GM21381 (cell line): ENCODE data around the gene ZNF324B.
"Not testable (repeated sequence)": the region's sequence is repeated elsewhere in the genome, so short reads cannot be mapped to it uniquely, and the experiment has no call there.

Experiments
- ATAC-seq: cut with Tn5 transposase; IDR thresholded peaks from one replicate; pipeline ENCODE4 v1.9.1; 2021; ENCODE audit warnings: mild to moderate bottlenecking, moderate library complexity; ENCODE audit not compliant: unreplicated experiment

ZNF324B gene

DNA sequence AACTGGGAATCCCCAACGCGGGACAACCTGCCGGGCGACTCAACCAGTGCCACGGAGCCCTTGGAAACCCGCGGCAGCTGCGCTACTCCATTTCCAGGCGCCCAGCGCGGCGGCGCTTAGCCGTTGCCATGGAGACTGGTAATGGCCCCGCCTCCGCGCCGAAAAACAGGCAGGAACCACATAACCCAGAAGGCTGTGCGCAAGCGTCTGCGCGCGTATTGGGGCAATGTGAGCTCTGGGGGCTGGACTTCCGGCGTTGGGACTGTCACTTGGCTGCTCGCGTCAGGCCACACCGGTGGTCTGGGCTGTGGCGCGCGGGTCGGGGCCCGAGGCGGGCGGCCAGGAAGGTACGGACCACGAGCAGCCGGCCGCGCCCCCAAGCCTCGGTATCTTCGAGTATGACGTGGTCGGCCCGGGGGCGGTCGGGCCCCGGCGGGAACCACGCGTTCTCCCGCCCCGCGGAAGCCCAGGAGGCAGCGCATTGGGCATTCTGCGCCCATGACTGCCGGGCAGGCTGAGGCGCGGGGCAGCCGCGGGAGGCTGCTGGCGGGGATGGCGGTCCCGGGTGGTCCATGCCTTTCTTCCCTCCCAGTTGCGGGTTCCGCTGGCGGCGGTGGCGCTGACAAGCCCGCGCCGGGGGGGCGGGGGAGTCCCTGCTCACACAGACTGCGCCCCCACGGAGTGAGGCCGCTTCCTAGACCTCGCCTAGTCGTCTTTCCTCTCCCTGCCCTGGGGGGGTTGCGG, at the start of gene ZNF324B:
Gene ZNF324B, plus strand, starts transcription at position 265 of the 744 bp plus-strand sequence. CDS start 2,080 bp downstream, outside the sequence.
- peak; percentile 93 for ATAC-seq

DNA sequence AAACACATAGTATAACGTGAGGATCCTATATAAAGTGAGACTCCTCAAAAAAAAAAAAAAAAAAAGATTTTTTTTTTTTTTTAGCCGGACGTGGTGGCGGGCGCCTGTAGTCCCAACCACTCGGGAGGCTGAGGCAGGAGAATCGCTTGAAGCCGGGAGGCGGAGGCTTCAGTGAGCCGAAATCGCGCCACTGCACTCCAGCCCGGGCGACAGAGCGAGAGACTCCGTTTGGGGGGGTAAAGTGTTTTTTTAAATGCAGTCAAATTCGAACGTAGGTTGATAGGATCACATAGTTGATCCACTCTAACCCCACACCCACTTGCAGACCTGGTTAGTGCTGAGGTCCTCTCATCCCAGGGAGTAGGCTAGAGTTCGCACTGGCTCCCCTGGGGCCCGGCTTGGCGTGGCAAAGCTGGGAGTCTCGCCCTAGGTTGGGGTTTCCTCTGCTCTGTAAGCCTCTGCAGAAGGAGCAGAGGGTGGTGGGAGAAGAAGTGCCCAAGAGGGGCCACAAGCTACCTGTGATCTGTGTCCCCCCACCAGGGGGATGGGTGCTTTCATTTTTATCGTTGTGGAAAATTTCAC, 49.5 kb upstream of the ZNF324B start:
- ATAC-seq = no peak

DNA sequence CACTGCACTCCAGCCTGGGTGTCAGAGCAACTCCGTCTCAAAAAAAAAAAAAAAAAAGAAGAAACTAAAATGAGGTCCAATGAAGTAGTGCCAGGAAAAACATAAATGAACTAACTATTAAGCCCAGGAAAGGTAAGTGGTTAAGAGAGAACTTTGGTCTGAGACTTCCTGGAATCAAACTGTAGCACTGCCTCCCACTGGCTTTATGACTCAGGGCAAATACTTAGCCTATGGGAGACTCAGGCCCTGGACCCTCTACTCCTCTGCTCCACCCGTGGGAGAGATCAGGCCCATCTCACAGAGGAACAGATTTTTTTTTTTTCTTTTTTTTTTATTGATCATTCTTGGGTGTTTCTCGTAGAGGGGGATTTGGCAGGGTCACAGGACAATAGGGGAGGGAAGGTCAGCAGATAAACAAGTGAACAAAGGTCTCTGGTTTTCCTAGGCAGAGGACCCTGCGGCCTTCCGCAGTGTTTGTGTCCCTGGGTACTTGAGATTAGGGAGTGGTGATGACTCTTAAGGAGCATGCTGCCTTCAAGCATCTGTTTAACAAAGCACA, 47.4 kb upstream of the ZNF324B start:
- not testable (repeated sequence) for ATAC-seq

DNA sequence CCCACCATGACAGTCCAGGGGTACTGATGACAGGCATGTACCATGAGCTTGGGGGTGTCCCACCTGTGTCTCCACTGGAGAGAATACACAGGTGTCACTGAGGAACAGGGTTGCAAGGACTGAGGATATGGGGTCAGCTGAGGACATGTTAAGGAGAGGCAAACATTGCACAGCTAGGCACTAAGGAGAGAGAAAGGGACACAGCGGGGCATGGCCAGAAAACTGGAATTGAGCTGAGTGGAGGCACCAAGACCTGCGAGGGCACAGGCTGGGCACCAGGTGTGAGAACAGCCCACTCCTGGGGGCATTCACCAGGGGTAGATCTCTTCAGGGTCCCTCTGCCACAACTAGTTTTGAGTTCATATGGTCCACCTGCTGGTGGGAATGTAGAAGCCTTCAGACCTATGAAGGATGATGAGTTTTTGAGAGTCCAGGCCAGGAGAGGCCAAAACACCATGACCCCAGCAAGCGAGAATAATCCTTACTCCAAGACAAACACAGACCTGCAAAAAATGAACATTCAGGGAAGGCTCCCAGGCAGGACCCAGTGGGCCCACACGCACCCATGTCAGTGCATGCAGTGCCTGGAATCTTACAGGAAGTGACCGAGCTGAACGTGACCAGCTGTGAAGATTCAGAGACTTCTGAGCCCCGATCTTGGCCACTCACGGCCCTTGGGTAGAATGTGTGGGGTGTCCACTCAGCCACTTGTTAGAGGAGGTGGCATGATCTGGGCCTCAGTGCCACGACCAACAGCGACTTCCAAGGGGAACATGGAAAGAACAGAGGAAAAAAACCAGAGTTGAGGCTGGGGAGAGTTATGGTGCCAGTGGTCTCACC, 44.4 kb upstream of the ZNF324B start:
- ATAC-seq = no peak

DNA sequence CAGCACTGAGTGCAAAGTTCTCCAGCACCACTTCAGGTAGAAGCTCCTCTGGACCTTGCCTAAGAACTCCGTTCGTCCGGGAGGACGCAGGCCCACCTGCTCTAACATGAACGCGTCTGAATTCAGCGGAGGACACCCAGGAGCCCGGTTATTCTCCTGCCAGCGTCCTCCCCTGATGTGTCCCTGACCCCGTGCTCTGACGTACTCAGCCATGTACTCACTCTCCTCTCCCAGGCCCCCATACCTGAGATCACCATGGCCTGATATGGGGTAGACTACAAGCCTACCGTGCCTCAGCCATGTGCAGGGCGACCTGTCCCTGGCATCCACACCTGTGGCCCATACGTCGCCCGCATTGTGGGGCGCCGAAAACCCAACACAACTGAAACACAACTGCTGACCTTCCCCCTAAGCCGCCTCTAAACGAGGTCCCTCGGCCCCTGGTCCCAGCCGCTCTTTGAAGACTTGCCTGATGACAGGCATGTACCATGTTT, 43.7 kb upstream of the ZNF324B start:
- no peak for ATAC-seq

DNA sequence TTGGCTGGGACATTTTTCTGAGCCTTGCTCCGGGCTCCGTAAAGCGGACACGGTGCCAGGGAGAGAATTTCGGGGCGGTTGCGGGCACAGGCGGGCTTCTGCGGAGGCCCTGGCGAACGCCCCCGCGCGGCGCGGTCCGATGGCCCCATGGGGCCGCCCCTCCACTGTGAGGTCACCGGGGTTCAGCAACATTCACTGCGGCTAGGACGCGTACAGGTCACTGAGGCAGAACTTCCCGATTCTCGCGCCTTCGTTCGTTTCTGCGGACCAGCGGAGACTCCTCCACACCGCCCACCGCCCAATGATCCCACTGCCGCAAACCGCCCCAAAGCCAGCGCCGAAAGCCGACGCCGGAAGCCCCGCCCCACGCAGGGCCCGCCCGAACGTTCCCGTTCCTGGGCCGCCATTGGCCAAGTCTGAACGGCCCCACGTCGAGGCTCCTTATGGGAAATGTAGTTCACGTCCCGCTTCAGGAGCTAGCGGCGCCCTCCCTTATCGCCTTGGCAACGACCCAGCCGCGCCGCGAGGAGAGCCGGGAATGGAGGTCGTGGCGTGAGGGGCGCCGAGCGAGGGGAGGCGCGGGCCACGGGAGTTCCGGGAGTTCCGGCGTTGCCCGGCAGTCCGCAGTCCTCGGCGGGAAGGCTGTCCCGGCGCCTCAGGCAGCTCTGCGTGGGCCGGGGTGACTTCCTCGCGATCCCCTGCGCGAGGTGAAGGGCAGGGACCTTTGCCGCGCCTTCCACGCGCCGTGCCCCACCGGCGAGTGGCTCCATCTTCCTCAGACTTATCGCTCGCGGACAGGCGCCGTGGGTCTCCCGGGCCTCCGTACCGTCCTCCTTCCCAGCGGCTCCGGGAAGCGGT, 43.0 kb upstream of the ZNF324B start, which contains the start of gene ZNF584:
Gene ZNF584, plus strand, starts transcription at position 498 of the 858 bp plus-strand sequence. CDS start 499 bp downstream, outside the sequence.
- ATAC-seq = peak; percentile 80

DNA sequence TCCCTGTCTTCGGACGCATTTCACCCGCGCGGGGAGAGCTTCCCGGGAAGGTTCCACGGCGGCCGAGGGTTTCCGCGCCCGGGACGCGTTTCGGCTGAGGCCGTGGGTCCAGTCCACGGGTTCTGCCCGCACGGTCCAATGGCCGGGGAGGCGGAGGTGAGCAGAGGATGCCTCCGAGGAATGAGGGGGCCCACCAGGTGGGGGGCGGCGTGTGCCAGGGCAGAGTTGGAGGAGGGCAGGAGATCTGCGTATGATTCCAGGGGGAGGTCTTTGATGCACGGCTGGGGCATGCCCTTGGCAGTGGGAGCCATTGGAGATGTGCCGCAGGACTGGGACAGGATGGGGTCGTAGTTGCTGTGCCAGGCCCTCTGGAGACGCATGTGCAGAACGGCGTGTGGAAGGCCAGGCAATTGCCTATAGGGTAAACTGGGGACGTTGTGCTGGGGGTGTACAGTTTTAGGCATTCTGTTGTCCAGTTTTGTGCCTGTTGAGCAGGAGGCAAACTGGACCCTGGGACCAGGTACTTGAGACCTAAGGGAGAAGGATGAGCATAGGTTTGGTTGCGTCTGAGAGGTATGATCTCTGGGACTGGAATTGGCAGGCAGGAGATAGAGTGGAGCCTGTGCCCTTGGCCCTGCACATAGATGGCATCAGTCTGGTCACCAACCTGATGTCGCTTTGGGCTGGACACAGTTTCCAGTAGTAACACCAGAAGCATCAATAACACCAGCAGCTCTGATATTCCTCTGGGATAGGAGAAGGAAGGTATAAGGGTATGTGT, 42.2 kb upstream of the ZNF324B start:
- ATAC-seq = no peak

DNA sequence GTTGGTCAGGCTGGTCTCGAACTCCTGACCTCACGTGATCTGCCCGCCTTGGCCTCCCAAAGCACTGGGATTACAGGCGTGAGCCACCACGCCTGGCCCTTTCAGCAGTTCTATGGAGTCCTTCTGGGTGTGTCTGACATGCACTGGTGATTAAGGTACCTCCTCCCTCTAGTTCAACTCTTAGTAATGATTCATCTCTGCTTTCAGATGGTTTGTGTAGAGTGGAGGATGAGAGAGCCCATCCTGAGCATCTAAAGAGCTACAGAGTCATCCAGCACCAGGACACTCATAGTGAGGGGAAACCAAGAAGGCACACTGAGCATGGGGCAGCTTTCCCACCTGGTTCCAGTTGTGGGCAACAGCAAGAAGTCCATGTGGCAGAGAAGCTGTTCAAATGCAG, 34.8 kb upstream of the ZNF324B start:
- no peak for ATAC-seq

DNA sequence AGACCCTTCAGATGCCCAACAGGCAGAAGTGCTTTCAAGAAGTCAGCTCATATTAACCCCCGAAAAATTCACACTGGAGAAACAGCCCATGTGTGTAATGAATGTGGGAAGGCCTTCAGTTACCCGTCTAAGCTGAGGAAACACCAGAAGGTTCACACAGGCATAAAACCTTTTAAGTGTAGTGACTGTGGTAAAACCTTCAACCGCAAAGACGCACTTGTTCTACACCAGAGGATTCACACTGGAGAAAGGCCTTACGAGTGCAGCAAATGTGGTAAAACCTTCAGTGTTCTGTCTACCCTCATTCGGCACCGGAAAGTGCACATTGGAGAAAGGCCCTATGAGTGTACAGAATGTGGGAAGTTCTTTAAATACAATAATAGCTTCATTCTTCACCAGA, 34.4 kb upstream of the ZNF324B start:
- ATAC-seq = no peak

DNA sequence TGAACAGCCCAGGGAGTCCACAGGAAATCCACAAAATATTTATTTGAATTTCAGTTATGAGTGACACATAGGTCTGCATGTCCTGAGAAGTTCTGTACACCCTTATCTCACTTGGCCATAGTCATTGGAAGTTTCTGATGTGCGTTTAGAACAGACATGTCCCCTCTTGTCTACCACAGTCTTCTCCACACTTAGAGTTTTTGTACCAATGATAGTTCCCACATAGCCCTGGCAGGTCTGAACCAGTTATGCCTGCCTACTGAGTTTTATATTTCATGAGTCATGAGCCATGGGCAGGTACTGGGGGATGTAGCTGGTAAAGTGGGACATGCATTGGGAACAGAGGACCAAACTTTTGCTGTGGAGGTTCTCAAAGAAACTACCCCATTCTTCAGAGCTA, 22.8 kb upstream of the ZNF324B start:
- ATAC-seq = no peak

DNA sequence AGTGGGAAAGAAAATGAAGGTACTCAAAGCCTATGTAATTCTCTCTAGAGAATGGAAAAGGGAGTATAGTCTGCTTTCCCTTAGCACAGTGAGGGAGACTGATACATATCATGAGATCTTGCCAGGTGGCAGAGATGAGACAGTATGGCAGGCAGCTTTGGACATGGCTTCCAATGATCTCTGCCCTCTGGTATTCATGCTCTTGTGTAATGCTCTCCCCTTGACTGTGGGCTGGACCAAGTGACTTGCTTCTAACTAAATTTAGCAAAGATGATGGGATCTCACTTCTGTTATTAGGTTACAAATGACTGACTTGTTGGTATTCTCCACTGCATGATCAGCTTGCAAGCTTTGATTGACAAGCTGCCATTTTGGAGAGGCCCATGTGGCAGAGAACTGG, 21.7 kb upstream of the ZNF324B start:
- ATAC-seq = no peak

DNA sequence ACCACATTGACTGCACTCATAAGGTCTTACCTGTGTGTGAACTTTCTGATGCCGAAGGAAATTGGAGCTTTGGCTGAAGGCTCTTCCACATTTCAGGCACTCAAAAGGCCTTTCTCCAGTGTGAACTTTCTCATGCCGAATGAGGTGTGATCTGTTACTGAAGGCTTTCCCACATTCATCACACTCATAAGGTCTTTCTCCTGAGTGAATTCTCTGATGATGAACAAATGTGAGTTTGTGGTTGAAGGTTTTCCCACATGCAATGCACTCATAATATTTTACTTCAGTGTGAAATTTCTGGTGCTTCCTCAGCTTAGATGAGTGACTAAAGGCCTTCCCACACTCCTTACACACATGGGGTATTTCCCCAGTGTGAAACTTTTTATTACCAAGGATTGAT, 17.2 kb upstream of the ZNF324B start:
- ATAC-seq = no peak

DNA sequence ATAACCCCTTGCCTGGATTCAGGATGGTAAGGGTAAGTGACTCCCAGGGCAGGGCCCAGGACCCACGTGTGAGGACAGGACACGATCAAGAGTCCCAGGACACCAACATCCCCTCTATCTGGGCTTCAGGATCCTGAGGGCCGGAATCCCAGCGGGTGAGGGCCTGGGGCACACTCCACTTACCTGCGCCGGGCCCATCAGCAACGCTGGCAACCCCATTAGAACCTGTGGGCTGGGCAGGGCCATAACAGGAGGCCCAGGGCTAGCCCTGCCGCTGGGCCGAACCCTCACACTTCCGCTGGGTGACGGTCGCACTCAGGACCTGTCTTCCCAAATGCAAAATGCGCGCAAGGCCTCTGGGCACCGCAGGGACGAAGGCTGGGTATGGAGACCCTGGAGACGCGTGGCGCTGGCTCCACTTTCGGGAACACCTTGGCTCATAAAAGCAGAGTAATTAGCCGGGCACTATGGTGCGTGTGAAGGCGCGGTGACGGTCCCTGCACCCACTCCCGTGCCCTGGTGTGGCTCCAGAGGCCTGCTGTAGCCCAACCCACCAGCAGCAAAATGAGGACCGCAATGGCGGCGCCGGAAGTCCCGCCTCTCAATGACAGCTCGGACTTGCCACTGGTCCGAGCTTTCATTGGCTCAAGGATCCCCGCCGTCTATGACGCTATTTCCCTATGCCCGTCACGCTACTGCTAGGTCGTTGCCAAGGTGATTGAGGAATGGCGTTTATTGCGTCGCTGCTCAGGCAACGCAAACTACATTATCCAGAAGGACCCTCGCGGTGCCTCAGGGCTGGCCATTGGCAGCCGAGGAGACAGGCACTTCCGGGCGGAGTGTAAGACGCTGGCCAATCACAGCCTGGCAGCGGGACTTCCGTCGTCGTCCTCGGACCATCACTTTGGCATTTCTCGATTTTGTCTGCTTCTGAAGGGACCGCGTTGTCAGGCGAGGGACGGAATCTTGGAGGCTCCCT, 11.6 kb upstream of the ZNF324B start, which contains the start of gene ZNF132:
Gene ZNF132, minus strand, starts transcription at position 578 of the 979 bp plus-strand sequence. Its CDS starts 332 bp downstream, at position 246.
- peak; percentile 94 for ATAC-seq

DNA sequence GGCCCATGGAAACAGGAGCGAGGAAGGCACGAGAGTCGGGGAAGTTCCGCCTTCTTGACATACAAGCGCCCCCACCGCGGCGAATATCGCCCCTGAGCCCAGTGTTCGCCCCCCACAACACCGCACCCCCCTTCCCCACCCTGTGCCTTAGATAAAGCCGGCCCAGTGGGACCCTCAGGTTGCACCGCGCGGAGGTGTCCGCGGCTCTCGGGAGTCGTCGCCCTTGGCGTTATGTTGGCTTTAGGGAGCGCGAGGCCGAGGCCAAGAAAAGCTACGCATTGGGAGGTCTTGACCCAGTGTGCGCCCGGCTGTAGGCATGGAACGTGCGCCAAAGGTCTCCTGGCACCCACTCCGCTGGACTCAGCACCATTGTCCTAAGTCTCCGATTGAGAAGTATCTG, 10.9 kb upstream of the ZNF324B start:
- no peak for ATAC-seq

DNA sequence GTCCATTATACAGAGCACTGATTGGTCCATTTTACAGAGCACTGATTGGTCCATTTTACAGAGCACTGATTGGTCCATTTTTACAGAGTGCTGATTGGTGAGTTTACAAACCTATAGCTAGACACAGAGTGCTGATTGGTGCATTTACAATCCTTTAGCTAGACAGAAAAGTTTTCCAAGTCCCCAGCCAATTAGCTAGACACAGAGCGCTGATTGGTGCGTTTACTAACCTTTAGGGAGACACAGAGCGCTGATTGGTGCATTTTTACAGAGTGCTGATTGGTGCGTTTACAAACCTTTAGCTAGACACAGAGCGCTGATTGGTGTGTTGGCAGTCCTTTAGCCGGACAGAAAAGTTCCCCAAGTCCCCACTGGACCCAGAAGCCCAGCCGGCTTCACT, 8.4 kb upstream of the ZNF324B start:
- not testable (repeated sequence) for ATAC-seq

DNA sequence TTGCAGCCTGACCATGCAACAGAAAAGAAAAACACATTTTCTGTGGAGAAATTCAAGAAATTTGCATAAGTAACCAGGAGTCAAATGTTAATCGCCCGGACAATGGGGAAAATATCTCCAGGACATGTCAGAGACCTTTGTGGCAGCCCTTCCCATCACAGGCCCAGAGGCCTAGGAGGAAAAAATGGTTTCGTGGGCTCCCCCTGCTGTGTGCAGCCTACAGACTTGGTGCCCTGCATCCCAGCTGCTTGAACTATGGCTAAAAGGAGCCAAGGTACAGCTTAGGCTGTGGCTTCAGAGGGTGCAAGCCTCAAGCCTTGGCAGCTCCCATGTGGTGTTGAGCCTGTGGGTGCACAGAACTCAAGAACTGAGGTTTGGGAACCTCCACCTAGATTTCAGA, 2.6 kb upstream of the ZNF324B start:
- not testable (repeated sequence) for ATAC-seq

DNA sequence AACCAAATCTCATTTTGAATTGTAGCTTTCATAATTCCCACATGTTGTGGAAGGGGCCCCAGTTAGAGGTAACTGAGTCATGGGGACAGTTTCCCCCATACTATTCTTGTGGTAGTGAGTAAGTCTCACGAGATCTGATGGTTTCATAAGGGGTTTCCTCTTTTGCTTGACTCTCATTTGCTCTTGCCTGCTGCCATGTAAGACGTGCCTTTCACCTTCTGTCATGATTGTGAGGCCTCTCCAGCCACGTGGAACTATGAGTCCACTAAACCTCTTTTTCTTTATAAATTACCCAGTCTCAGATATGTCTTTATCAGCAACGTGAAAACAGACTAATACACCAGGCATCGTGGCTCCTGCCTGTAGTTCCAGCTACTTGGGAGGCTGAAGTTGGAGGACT, 1.4 kb upstream of the ZNF324B start:
- not testable (repeated sequence) for ATAC-seq

DNA sequence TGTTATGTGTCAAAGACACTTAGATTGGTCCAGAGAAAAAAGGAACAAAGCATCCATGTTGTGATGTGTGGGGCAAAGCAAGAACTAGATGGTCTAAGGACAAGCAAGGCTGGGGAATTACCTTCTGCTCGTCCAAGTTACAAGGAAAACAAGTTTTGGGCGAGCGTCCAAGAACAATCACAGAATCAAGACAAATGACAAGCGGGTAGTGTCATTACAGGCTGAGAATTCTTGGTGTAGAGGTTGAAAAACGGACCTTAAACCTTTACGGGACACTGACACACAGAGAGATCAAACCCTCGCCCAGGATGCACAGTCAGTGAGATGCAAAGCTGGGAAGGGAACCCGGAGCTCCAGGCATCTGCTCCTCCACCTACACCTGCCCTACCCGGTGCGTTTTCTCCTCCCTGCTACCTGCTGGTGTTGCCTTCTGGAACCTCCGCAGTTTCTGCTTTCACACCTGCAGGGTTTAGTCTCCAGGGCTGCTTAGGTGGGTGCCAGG, 515 bp upstream of the ZNF324B start:
- ATAC-seq = peak; percentile 3
